A549 (cell line): ENCODE results near the gene MOV10L1. TPM values are rescaled to one million over a fixed set of nuclear protein-coding genes. Genes with fewer than 3 reads are reported as not detected.

Experiments used
- ATAC-seq, 2 experiments: fragments of 200-7000 bp in 1 of 2; fragments of >200 bp in 1 of 2; cut with Nextera tagmentation in 1 of 2; cut with Tn5 transposase in 1 of 2; 3 replicates each; pipeline versions ENCODE4 v1.8.0 to v1.9.1; 2018 to 2020; ENCODE audit warnings: mild to moderate bottlenecking in 1 of 2, moderate library complexity in 1 of 2
- CTCF ChIA-PET: fragments of 300-600 bp; sonication (Branson Sonifier 250); formaldehyde crosslinking; extraction: SDS; loops from one replicate; lab custom pipeline; 2021; ENCODE audit warnings: antibody characterized with exemption, inconsistent platforms; lab: Yijun Ruan, JAX
- POLR2A ChIA-PET: fragments of 350-600 bp; formaldehyde crosslinking; extraction: SDS; loops from one replicate; lab custom pipeline; 2021; ENCODE audit warnings: antibody characterized with exemption, inconsistent platforms; lab: Yijun Ruan, JAX
- DNase-seq, 2 experiments: peaks; one replicate each; pipeline versions ENCODE4 v3.0.0 to v3.0.0-alpha.2; 2011 to 2016; ENCODE audit warnings: low read depth in 1 of 2, low spot score in 1 of 2
- FAIRE-seq: peaks from 2 replicates; lab custom pipeline; 2011; peaks lifted over from hg19 to GRCh38; lab: Jason Lieb, UNC
- H3K27ac ChIP-seq, 2 experiments: fragments of >200 bp; sonication (Bioruptor Twin); formaldehyde crosslinking; 3 replicates each; pipeline ENCODE4 v1.5.1; 2016 to 2017
- H3K4me1 ChIP-seq: fragments of >200 bp; sonication (Bioruptor Twin); formaldehyde crosslinking; 3 replicates; pipeline ENCODE4 v1.6.1; 2016
- H3K4me2 ChIP-seq: fragments of >200 bp; sonication (Bioruptor Twin); formaldehyde crosslinking; 3 replicates; pipeline ENCODE4 v1.6.1; 2016
- H3K4me3 ChIP-seq: fragments of >200 bp; sonication (Bioruptor Twin); formaldehyde crosslinking; 3 replicates; pipeline ENCODE4 v1.5.1; 2016
- H3K9me3 ChIP-seq: fragments of >200 bp; sonication (Bioruptor Twin); formaldehyde crosslinking; 3 replicates; pipeline ENCODE4 v1.6.1; 2016
- ATOH8 ChIP-seq: fragments of 250-450 bp; sonication (Bioruptor Pico); IDR thresholded peaks from 2 replicates; pipeline ENCODE4 v1.5.0; 2020; ENCODE audit warnings: low read depth, mild to moderate bottlenecking, moderate library complexity
- CBX8 ChIP-seq: fragments of 200-600 bp; sonication (generic); IDR thresholded peaks from 2 replicates; pipeline ENCODE4 v1.6.1; 2016
- E2F6 ChIP-seq: IDR thresholded peaks from 2 replicates; pipeline ENCODE4 v1.6.1; 2012; ENCODE audit warnings: low read depth, borderline replicate concordance
- EHF ChIP-seq: fragments of 250-450 bp; sonication (Bioruptor Pico); IDR thresholded peaks from 2 replicates; pipeline ENCODE4 v1.5.0; 2020; ENCODE audit warnings: mild to moderate bottlenecking
- ELK1 ChIP-seq: fragments of 150-350 bp; IDR thresholded peaks from 2 replicates; pipeline ENCODE4 v1.6.1; 2014; ENCODE audit warnings: low read depth, mild to moderate bottlenecking, low read length
- EP300 ChIP-seq, 2 experiments: fragments of >200 bp; sonication (Bioruptor Twin); formaldehyde crosslinking; IDR thresholded peaks; 2 replicates in 1 of 2; 3 replicates in 1 of 2; pipeline ENCODE4 v1.6.1; 2016 to 2017
- ESRRA ChIP-seq: fragments of 150-350 bp; IDR thresholded peaks from 2 replicates; pipeline ENCODE4 v1.6.1; 2014; ENCODE audit warnings: mild to moderate bottlenecking, low read length, borderline replicate concordance
- FOXS1 ChIP-seq: fragments of 250-450 bp; sonication (Bioruptor Pico); IDR thresholded peaks from 2 replicates; pipeline ENCODE4 v1.5.0; 2020; ENCODE audit warnings: mild to moderate bottlenecking, moderate library complexity
- HDAC2 ChIP-seq: fragments of 200-600 bp; sonication (generic); IDR thresholded peaks from 2 replicates; pipeline ENCODE4 v1.6.1; 2016
- JUN ChIP-seq, 2 experiments: fragments of >200 bp; sonication (Bioruptor Twin); formaldehyde crosslinking; IDR thresholded peaks; 2 replicates in 1 of 2; 3 replicates in 1 of 2; pipeline ENCODE4 v1.6.1; 2016 to 2017
- JUNB ChIP-seq: fragments of >200 bp; sonication (Bioruptor Twin); formaldehyde crosslinking; IDR thresholded peaks from 2 replicates; pipeline ENCODE4 v1.6.1; 2016
- MAFK ChIP-seq: fragments of 450-650 bp; IDR thresholded peaks from 2 replicates; pipeline ENCODE4 v1.6.1; 2014; ENCODE audit not compliant: partially characterized antibody
- MAZ ChIP-seq: fragments of 150-350 bp; IDR thresholded peaks from 2 replicates; pipeline ENCODE4 v1.6.1; 2014; ENCODE audit warnings: antibody characterized with exemption, low read depth, low read length, borderline replicate concordance
- MYC ChIP-seq: IDR thresholded peaks from 2 replicates; pipeline ENCODE4 v1.6.1; 2012; ENCODE audit warnings: mild to moderate bottlenecking, inconsistent platforms, low read length, improper control_type of control experiment, borderline replicate concordance
- NFE2L2 ChIP-seq: fragments of 150-350 bp; conservative IDR thresholded peaks from 2 replicates; pipeline ENCODE4 v1.6.1; 2014; ENCODE audit warnings: low read length
- RCOR1 ChIP-seq: fragments of 150-350 bp; IDR thresholded peaks from 2 replicates; pipeline ENCODE4 v1.6.1; 2014; ENCODE audit warnings: antibody characterized with exemption, low read length, low read depth
- REST ChIP-seq: fragments of 200-600 bp; sonication (generic); IDR thresholded peaks from 2 replicates; pipeline ENCODE4 v1.6.1; 2016; ENCODE audit warnings: antibody characterized with exemption, mild to moderate bottlenecking, moderate library complexity
- TP53 ChIP-seq: fragments of 250-450 bp; sonication (Bioruptor Pico); IDR thresholded peaks from 2 replicates; pipeline ENCODE4 v1.5.0; 2021; ENCODE audit warnings: mild to moderate bottlenecking, moderate library complexity
- ZFP36 ChIP-seq: fragments of 450-650 bp; IDR thresholded peaks from 2 replicates; pipeline ENCODE4 v1.6.1; 2014; ENCODE audit warnings: borderline replicate concordance; ENCODE audit not compliant: partially characterized antibody
- WGBS: methylation state at CpG from one replicate; pipeline ENCODE4 v1.1.6; 2017; ENCODE audit errors: missing lambda C conversion rate; 5-methylcytosine and 5-hydroxymethylcytosine counted together
- polyA plus RNA-seq, 4 experiments: library from polyadenylated mRNA; depleted of rRNA in 3 of 4; stranded (reverse); fragments of >200 nt; fragmentation: RNase III in 1 of 4; extraction: RNeasy Plus Mini Kit Qiagen cat#74134 plus additional on column Dnase treatment in 1 of 4; gene quantifications; 2 replicates in 3 of 4; 3 replicates in 1 of 4; pipeline ENCODE4 v1.2.3, GENCODE V29; 2011 to 2017

The MOV10L1 gene
- polyA plus RNA-seq, 2 of the 4 experiments (the other 2 are of a cell fraction) = 0.04 TPM

GRCh38 chr22:50200461-50201190 lies 110.8 kb downstream of the MOV10L1 start, which contains the start of gene SELENOO (continued):
- no peak for TF ChIP-seq REST
- no peak for TF ChIP-seq MAZ
- no peak for TF ChIP-seq EP300 (IDR thresholded peaks at IDR 0.05)
- TF ChIP-seq JUNB = no peak
- peak; percentile 38; the same call in 1 of the 2 replicates for TF ChIP-seq E2F6
- no peak for TF ChIP-seq ZFP36
- TF ChIP-seq TP53 = no peak
- no peak for TF ChIP-seq ATOH8 (CRISPR knock-in tag)
- TF ChIP-seq HDAC2 = no peak
- no peak for TF ChIP-seq EHF (CRISPR knock-in tag)
- no peak for TF ChIP-seq FOXS1 (CRISPR knock-in tag)
- TF ChIP-seq ELK1 = no peak
- TF ChIP-seq MAFK = no peak
- no peak for TF ChIP-seq CBX8
- no peak for TF ChIP-seq RCOR1
- TF ChIP-seq MYC = no peak
- TF ChIP-seq ESRRA = no peak
- TF ChIP-seq, all 56 proteins: peak for 6

- Histone ChIP-seq H3K27ac (peak overlapping the region; percentile 93 to 99), H3K4me2 (peak overlapping the region; percentile 85), H3K4me1 (no peaks in the 10 kb centered on the region), H3K4me3 (peak overlapping the region; percentile 95), H3K9me3 (peaks cover 10% of the 10 kb centered on the region; the same call in 2 of the 3 replicates)
- 80% methylated on average over 17 of the region's 115 CpGs for WGBS
- ATAC-seq = peak; percentile 17 to 39; a peak in 5 of 6 replicates
- CTCF ChIA-PET = interaction anchor here (1.3 kb wide), 1 partner anchor 270 kb away, joined by 3 read pairs; no protein-coding TSS in a partner anchor
- FAIRE-seq = no peak
- no peak for TF ChIP-seq NFE2L2
- peak in 1 of 2 experiments; percentile 20; a peak in 1 of 5 replicates for TF ChIP-seq JUN (IDR thresholded peaks at IDR 0.05)
- POLR2A ChIA-PET = no interaction called here
- no peak for DNase-seq
Measured at GRCh38 chr22:50201191-50202129, 111.7 kb downstream of the MOV10L1 start.
